Lung microvascular endothelial cell (primary cell): ENCODE results near the gene GALM. TPM values are rescaled to one million over a fixed set of nuclear protein-coding genes. Genes with fewer than 3 reads are reported as not detected.
"Not testable (repeated sequence)": the region's sequence is repeated elsewhere in the genome, so short reads cannot be mapped to it uniquely, and the experiment has no call there.

Experiments used
- DNase-seq, 2 donors: peaks; one replicate each; pipeline versions ENCODE4 v3.0.0 to v3.0.0-alpha.2; 2010; ENCODE audit warnings: low read depth in 2 of 2
- total RNA-seq: library from RNA; depleted of rRNA; stranded (reverse); fragments of >200 nt; gene quantifications from 2 replicates; pipeline ENCODE4 v1.2.1, GENCODE V29; 2014

Gene GALM
- total RNA-seq = 4.1 and 4.4 TPM in 2 replicates

GRCh38 chr2:38665854-38666555 is at the start of gene GALM:
Gene GALM (plus strand): TSS chr2:38666114. CDS start chr2:38666162, 48 bp downstream.
- DNase-seq = peak; percentile 89 to 93

DNA sequence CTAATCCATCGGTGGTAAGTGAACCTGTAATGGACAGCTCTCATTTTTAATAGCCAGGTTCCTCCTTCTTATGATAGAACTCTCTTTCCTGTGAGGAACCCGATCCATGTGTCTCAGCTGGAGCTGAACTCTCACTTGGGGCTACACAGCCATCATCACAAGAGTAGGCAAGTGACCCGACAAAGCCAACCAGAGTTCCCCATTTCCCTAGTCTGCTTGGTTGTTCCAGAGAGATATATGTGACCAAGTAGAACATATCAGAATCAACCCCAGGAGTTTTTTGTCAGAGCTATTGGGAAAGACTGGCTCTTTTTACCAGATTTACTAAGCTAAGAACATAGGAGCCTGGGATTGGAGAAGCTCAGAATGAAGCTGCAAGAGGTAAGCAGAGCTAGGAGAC is 48.6 kb upstream of the GALM start:
- DNase-seq = no peak

DNA sequence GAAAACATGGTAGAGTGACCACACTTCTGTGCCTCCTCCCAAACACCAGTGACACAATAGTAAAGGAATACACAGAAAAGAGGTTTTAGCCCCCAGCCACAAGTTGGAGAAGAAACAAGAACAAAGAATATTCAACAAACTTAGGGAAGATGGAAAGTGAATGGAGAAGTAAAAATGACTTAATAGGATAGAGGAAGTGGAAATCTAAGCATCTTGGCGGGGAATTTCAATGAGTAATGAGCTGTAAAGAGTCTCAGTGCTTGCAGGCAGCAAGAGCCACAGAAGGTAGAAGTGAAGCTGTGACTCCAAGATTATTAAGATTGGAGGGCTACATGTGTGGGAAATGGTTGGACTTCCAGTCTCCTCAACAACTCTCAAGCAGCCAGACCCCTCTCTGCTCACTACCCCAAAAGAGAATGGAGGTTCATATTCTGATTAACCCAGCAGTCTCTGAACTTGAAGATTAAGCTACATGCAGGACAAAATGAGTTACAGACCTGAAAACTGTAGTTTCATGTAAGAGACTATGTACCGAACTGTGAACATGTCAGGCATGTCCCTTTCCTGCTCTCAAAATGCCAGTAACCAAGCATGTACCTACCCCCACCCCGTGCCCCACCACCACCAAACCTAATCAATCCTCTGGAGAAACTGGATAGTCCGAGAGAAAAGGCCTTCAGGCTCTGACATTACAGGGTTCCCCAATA is 46.3 kb upstream of the GALM start:
- no peak for DNase-seq

GRCh38 chr2:38620282-38620977 is 45.5 kb upstream of the GALM start:
- peak in 1 of 2 donors; percentile 12 for DNase-seq

GRCh38 chr2:38621018-38621417 is 44.9 kb upstream of the GALM start:
- DNase-seq = no peak

- no peak for DNase-seq
These were observed 43.7 kb upstream of the GALM start for GRCh38 chr2:38622210-38622609.

DNA sequence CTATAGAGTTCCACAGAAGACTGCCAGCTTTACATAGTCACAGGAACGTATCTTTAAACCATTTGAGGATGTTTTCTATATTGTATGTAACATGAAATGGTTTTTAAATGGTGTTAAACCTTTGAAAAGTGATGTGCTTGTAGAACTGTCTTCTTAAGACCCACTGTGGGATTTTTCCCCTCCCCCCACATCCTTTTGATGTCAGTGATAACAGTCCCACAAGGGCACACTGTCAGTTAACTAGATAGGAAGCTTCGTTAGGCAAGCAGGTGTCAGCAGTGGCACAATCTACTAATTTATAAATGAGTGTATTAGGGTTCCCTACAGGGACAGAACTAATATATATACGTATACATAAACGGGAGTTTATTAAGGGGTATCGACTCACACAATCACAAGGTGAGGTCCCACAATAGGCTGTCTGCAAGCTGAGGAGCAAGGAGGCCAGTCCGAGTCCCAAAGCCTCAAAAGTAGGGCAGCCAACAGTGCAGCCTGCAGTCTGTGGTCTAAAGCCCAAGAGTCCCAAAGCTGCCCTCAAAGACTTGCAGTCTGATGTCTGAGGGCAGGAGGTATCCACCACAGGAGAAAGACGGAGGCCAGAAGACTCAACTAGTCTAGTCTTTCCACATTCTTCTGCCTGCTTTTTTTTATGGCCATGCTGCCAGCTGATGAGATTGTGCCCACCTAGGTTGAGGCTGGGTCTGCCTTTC is 39.4 kb upstream of the GALM start:
- DNase-seq = no peak

GRCh38 chr2:38627391-38627790 is 38.5 kb upstream of the GALM start:
- DNase-seq = no peak

GRCh38 chr2:38629684-38630083 is 36.2 kb upstream of the GALM start:
- DNase-seq = no peak

- no peak for DNase-seq
These were observed 33.9 kb upstream of the GALM start for GRCh38 chr2:38631976-38632375.

- no peak for DNase-seq
These were observed 32.9 kb upstream of the GALM start for GRCh38 chr2:38632980-38633379.

DNA sequence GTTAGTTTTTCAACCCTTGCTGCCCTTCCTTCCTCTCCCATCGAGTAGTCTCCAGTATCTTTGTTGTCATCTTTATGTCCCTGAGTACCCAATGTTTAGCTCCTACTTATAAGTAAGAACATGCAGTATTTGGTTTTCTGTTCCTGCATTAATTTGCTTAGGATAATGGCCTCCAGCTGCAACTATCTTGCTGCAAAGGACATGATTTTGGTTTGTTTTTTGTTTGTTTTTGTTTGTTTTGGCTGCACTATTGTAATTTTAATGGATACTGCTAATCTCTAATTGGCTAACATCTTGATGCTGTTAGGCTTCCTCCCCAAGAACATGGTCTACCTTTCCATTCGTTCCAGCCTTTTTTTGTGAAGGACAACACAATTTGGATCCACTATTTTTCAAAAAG is 32.0 kb upstream of the GALM start:
- no peak for DNase-seq

DNA sequence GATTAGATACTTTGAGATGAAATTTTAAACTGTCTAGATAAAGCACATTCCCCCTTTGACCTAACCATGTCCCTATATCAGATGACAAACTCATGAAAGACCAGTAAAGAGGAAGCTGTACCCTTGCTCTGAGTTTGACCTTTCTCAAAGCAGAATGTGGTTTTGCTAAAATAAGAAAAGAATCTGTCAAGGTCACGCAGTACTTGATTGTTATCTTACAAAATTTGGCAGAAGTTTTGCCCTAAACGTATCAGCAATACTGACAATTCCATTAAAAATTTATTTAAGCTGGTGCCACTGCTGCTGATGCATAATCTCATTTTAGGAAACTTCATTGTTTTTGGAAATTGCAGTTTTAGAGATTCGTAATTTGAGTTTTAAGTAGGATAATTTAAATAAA is 31.2 kb upstream of the GALM start:
- DNase-seq = no peak

GRCh38 chr2:38635139-38635538 is 30.8 kb upstream of the GALM start:
- no peak for DNase-seq

DNA sequence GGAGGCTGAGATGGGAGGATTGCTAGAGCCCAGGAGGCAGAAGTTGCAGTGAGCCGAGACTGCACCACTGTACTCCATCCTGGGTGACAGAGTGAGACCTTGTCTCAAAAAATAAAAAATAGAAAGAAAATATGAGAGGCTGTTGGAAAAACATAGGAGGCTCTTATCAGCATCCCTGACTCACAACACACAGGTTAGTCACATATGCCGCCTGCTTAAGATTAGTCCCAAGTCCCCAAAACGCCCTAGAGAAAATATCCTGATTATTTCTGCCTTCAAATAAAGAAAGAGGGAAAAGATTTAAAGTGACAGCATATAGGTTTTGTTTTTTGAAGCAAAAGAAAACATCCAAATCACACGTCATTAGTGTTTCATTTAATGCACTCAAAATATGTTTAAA is 29.8 kb upstream of the GALM start:
- no peak for DNase-seq

GRCh38 chr2:38642373-38643017 is 23.4 kb upstream of the GALM start:
- DNase-seq = not testable (repeated sequence)

DNA sequence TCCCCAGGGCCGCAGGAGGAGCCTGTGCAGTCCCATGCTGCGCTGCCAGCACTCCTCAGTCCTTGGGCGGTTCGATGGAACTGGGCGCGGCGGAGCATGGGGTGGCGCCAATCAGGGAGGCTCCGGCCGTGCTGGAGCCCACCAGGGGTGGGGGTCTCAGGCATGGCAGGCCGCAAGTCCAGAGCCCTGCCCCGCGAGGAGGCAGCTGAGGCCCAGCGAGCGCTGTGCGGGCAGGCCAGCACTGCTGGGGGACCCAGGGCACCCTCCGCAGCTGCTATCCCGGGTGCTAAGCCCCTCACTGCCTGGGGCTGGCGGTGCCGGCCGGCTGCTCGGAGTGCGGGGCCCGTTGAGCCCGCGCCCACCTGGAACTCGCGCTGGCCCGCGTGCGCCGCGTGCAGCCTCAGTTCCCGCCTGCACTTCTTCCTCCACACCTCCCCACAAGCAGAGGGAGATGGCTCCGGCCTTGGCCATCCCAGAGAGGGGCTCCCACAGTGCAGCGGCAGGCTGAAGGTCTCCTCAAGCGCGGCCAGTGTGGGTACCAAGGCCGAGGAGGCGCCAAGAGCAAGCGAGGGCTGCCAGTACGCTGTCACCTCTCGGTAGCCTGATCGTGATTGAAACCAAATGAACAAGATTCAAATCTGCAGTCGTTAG is 22.8 kb upstream of the GALM start:
- no peak for DNase-seq

- not testable (repeated sequence) for DNase-seq
These were observed 22.0 kb upstream of the GALM start for GRCh38 chr2:38643683-38644511.

DNA sequence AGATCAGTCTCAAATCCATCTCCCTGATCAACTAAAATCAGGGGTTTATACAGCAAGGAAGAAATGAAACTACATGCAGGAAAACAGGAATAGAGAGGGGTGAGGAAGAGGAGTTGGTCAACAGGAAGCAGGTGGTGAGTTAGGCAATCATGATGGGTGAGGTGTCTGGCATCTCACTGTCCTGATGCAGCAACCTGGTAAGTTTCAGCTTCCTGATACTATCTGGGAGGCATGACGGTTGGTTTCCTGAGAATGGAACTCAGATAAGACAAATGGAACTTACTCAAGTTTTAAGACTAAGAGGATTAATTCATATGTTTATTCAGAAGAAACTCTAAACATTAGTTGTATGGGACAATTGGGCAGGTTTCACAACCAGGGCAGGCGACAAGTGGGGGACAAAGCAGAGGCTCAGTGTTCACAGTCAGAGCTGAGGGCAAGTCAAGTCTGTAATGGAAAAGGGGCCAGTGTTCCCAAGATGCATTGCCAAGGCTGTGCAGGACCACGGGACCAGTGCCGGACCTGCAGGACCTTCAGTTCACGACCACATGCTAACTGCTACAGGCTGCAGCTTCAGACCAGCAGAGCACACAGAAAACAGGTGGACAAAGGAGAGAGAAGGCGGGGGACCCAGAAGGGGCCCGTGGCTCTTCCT is 17.7 kb upstream of the GALM start:
- DNase-seq = peak in 1 of 2 donors; percentile 16
